Type B pancreatic cell (in vitro differentiated cells): ENCODE measurements around the gene PHACTR1. TPM values are rescaled to one million over a fixed set of nuclear protein-coding genes. Genes with fewer than 3 reads are reported as not detected.
A peak's percentile ranks its signal among the peaks of the same experiment; 100 is the strongest.

Experiments used
- DNase-seq: peaks from one replicate; pipeline ENCODE4 v3.0.0; 2021; ENCODE audit warnings: mixed read lengths; ENCODE audit not compliant: unreplicated experiment; ENCODE audit errors: extremely low spot score
- H3K27ac Mint-ChIP-seq: 2 replicates; pipeline ENCODE4 v1.8.0; 2021; ENCODE audit warnings: mild to moderate bottlenecking, mixed read lengths
- H3K27me3 Mint-ChIP-seq: 2 replicates; pipeline ENCODE4 v1.8.0; 2021; ENCODE audit warnings: mixed read lengths
- H3K36me3 Mint-ChIP-seq: 2 replicates; pipeline ENCODE4 v1.8.0; 2021; ENCODE audit warnings: mixed read lengths
- H3K4me1 Mint-ChIP-seq: one replicate; pipeline ENCODE4 v1.8.0; 2021; ENCODE audit warnings: mixed read lengths; ENCODE audit not compliant: unreplicated experiment
- H3K4me3 Mint-ChIP-seq: 2 replicates; pipeline ENCODE4 v1.8.0; 2021; ENCODE audit warnings: mild to moderate bottlenecking, mixed read lengths
- H3K9me3 Mint-ChIP-seq: 2 replicates; pipeline ENCODE4 v1.8.0; 2021; ENCODE audit warnings: mixed read lengths
- total RNA-seq: library from RNA; stranded (reverse); gene quantifications from 2 replicates; pipeline ENCODE4 v1.2.1, GENCODE V29; 2021; ENCODE audit warnings: low replicate concordance
- TF ChIP-seq, protein P1 (sequence below): fragments of 200-600 bp; sonication (generic); conservative IDR thresholded peaks from 2 replicates; pipeline ENCODE4 v1.5.0; 2021; ENCODE audit warnings: antibody characterized with exemption, mild to moderate bottlenecking

PHACTR1 gene
- total RNA-seq, 1 donor from 2014 or later: 12.3 TPM

DNA sequence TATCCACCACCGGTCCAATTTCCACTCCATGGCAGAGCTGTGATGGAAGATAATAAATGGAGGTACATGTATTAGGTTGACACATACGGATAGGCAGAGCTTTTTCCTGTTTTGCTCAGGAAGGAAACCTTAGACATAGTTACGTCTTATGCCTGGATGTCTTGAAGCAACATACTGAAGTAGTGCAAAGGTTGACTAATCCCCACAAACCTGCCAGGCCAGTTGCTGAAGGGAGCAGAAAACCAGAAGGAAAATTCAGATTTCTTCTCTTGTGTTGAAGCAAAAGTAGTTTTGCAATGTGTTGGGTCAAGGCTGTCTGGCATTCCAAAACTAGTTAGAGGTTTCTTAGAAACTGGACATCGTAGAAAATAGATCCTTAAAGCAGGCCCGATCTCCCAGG lies 68.7 kb downstream of the PHACTR1 start:
- no peaks in the 10 kb centered on the region for H3K36me3 Mint-ChIP-seq
- no peaks in the 10 kb centered on the region for H3K4me1 Mint-ChIP-seq
- H3K27ac Mint-ChIP-seq: peak overlapping the region; percentile 75
- H3K9me3 Mint-ChIP-seq: no peaks in the 10 kb centered on the region
- no peak for DNase-seq
- H3K27me3 Mint-ChIP-seq: no peaks in the 10 kb centered on the region
- TF ChIP-seq, protein P1, sequence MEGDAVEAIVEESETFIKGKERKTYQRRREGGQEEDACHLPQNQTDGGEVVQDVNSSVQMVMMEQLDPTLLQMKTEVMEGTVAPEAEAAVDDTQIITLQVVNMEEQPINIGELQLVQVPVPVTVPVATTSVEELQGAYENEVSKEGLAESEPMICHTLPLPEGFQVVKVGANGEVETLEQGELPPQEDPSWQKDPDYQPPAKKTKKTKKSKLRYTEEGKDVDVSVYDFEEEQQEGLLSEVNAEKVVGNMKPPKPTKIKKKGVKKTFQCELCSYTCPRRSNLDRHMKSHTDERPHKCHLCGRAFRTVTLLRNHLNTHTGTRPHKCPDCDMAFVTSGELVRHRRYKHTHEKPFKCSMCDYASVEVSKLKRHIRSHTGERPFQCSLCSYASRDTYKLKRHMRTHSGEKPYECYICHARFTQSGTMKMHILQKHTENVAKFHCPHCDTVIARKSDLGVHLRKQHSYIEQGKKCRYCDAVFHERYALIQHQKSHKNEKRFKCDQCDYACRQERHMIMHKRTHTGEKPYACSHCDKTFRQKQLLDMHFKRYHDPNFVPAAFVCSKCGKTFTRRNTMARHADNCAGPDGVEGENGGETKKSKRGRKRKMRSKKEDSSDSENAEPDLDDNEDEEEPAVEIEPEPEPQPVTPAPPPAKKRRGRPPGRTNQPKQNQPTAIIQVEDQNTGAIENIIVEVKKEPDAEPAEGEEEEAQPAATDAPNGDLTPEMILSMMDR: no peak
- no peak overlapping the region for H3K4me3 Mint-ChIP-seq

GRCh38 chr6:12785921-12786320 lies 69.4 kb downstream of the PHACTR1 start:
- TF ChIP-seq, protein P1: no peak
- Mint-ChIP-seq H3K4me3 (no peak overlapping the region), H3K27me3 (no peaks in the 10 kb centered on the region), H3K36me3 (no peaks in the 10 kb centered on the region), H3K4me1 (no peaks in the 10 kb centered on the region), H3K27ac (no peak overlapping the region), H3K9me3 (no peaks in the 10 kb centered on the region)
- DNase-seq: no peak

- no peak overlapping the region for H3K27ac Mint-ChIP-seq
- H3K36me3 Mint-ChIP-seq: no peaks in the 10 kb centered on the region
- no peaks in the 10 kb centered on the region for H3K9me3 Mint-ChIP-seq
- DNase-seq: no peak
- H3K4me3 Mint-ChIP-seq: no peak overlapping the region
- TF ChIP-seq, protein P1: no peak
- peaks cover 6% of the 10 kb centered on the region for H3K27me3 Mint-ChIP-seq
- no peaks in the 10 kb centered on the region for H3K4me1 Mint-ChIP-seq
These were observed 74.8 kb downstream of the PHACTR1 start for GRCh38 chr6:12791371-12791770.

GRCh38 chr6:12798326-12798725 lies 81.8 kb downstream of the PHACTR1 start:
- peaks cover 4% of the 10 kb centered on the region for H3K4me1 Mint-ChIP-seq
- peaks cover 17% of the 10 kb centered on the region for H3K27me3 Mint-ChIP-seq
- no peaks in the 10 kb centered on the region for H3K36me3 Mint-ChIP-seq
- no peak for DNase-seq
- H3K27ac Mint-ChIP-seq: no peak overlapping the region
- H3K4me3 Mint-ChIP-seq: no peak overlapping the region
- no peaks in the 10 kb centered on the region for H3K9me3 Mint-ChIP-seq
- TF ChIP-seq, protein P1: no peak

- no peaks in the 10 kb centered on the region for H3K36me3 Mint-ChIP-seq
- TF ChIP-seq, protein P1: no peak
- H3K9me3 Mint-ChIP-seq: no peaks in the 10 kb centered on the region
- peaks cover 13% of the 10 kb centered on the region for H3K27me3 Mint-ChIP-seq
- H3K27ac Mint-ChIP-seq: no peak overlapping the region
- no peak overlapping the region for H3K4me3 Mint-ChIP-seq
- H3K4me1 Mint-ChIP-seq: peaks cover 4% of the 10 kb centered on the region
- no peak for DNase-seq
These were observed 83.6 kb downstream of the PHACTR1 start for GRCh38 chr6:12800120-12800519.

DNA sequence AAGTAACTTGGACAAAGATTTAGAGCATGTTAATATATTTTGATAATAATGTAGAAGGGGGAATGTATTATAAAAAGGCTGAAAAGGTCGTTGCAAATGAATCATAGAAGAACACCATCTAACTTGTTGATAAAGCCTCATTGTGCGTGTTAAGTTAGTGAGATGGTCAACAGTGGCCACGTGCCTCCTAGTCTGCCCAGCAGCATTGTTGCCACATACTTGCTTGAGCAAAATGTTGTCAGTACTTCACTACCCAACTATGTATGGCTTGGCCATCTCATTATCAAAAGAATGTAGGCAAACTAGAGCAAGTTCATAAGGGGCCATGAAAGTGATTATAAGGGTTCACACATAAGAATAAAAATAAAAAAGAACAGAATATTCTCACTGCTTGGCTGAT lies 84.6 kb downstream of the PHACTR1 start:
- Mint-ChIP-seq H3K4me3 (no peak overlapping the region), H3K9me3 (no peaks in the 10 kb centered on the region), H3K27ac (no peak overlapping the region), H3K27me3 (peaks cover 13% of the 10 kb centered on the region), H3K4me1 (peaks cover 4% of the 10 kb centered on the region), H3K36me3 (no peaks in the 10 kb centered on the region)
- TF ChIP-seq, protein P1: no peak
- DNase-seq: no peak
